H9 (cell line): ENCODE measurements around the gene DDX25. TPM values are rescaled to one million over a fixed set of nuclear protein-coding genes. Genes with fewer than 3 reads are reported as not detected.

Experiments used
- DNase-seq: peaks from one replicate; pipeline ENCODE4 v3.0.0-alpha.2; 2017
- H2AFZ ChIP-seq: one replicate; pipeline ENCODE4 v1.6.1; 2013; ENCODE audit warnings: mild to moderate bottlenecking, low read length, control low read depth, moderate library complexity
- H2AK5ac ChIP-seq: 2 replicates; pipeline ENCODE4 v1.6.1; 2013; ENCODE audit warnings: low read length, control low read depth, mixed read lengths; ENCODE audit not compliant: insufficient read length
- H2BK120ac ChIP-seq: one replicate; pipeline ENCODE4 v1.6.1; 2013; ENCODE audit warnings: low read depth, mild to moderate bottlenecking, low read length, control low read depth, inconsistent platforms; ENCODE audit not compliant: poor library complexity, severe bottlenecking
- H2BK12ac ChIP-seq: 2 replicates; pipeline ENCODE4 v1.6.1; 2013; ENCODE audit warnings: low read length, control low read depth, mixed read lengths, low read depth; ENCODE audit not compliant: insufficient read length
- H2BK15ac ChIP-seq: 2 replicates; pipeline ENCODE4 v1.6.1; 2013; ENCODE audit warnings: low read depth, low read length, control low read depth
- H2BK20ac ChIP-seq: one replicate; pipeline ENCODE4 v1.6.1; 2013; ENCODE audit warnings: low read depth, mild to moderate bottlenecking, low read length, control low read depth, inconsistent platforms; ENCODE audit not compliant: poor library complexity, severe bottlenecking
- H2BK5ac ChIP-seq: 2 replicates; pipeline ENCODE4 v1.6.1; 2013; ENCODE audit warnings: low read length, control low read depth, mixed read lengths; ENCODE audit not compliant: insufficient read length
- H3K14ac ChIP-seq: 2 replicates; pipeline ENCODE4 v1.6.1; 2013; ENCODE audit warnings: low read length, control low read depth; ENCODE audit not compliant: insufficient read depth
- H3K18ac ChIP-seq: 2 replicates; pipeline ENCODE4 v1.6.1; 2013; ENCODE audit warnings: low read depth, mild to moderate bottlenecking, mixed read lengths, low read length, control low read depth; ENCODE audit not compliant: insufficient read length
- H3K23ac ChIP-seq: 2 replicates; pipeline ENCODE4 v1.6.1; 2013; ENCODE audit warnings: low read length, control low read depth, mixed read lengths, low read depth; ENCODE audit not compliant: insufficient read length
- H3K23me2 ChIP-seq: 2 replicates; pipeline ENCODE4 v1.6.1; 2013; ENCODE audit warnings: low read depth, mild to moderate bottlenecking, mixed read lengths, low read length, control low read depth; ENCODE audit not compliant: insufficient read length, poor library complexity, severe bottlenecking
- H3K27ac ChIP-seq: 2 replicates; pipeline ENCODE4 v1.5.1; 2013; ENCODE audit warnings: low read length, control low read depth, mixed read lengths, low read depth; ENCODE audit not compliant: insufficient read length
- H3K27me3 ChIP-seq: 2 replicates; pipeline ENCODE4 v1.6.1; 2013; ENCODE audit warnings: low read length, control low read depth, inconsistent platforms; ENCODE audit not compliant: insufficient read depth
- H3K4ac ChIP-seq: 2 replicates; pipeline ENCODE4 v1.6.1; 2013; ENCODE audit warnings: low read depth, mild to moderate bottlenecking, control low read depth, inconsistent platforms, low read length, moderate library complexity
- H3K4me1 ChIP-seq: 2 replicates; pipeline ENCODE4 v1.6.1; 2013; ENCODE audit warnings: low read length, control low read depth, inconsistent platforms; ENCODE audit not compliant: insufficient read depth
- H3K4me2 ChIP-seq: 2 replicates; pipeline ENCODE4 v1.6.1; 2013; ENCODE audit warnings: low read length, control low read depth, mixed read lengths; ENCODE audit not compliant: insufficient read length, insufficient read depth
- H3K56ac ChIP-seq: 2 replicates; pipeline ENCODE4 v1.6.1; 2013; ENCODE audit warnings: low read depth, mild to moderate bottlenecking, mixed read lengths, low read length, control low read depth; ENCODE audit not compliant: insufficient read length
- H3K79me1 ChIP-seq: 2 replicates; pipeline ENCODE4 v1.6.1; 2013; ENCODE audit warnings: low read depth, mild to moderate bottlenecking, moderate library complexity, low read length, control low read depth, inconsistent platforms; ENCODE audit not compliant: insufficient read depth, poor library complexity, severe bottlenecking
- H3K79me2 ChIP-seq: 2 replicates; pipeline ENCODE4 v1.6.1; 2013; ENCODE audit warnings: low read length, control low read depth, inconsistent platforms; ENCODE audit not compliant: insufficient read depth
- H3K9ac ChIP-seq: 2 replicates; pipeline ENCODE4 v1.6.1; 2013; ENCODE audit warnings: low read length, control low read depth, mixed read lengths; ENCODE audit not compliant: insufficient read length; ENCODE audit errors: extremely low read depth
- H3K9me3 ChIP-seq: one replicate; pipeline ENCODE4 v1.6.1; 2013; ENCODE audit warnings: low read depth, low read length, inconsistent platforms; ENCODE audit not compliant: control insufficient read depth
- H3T11ph ChIP-seq: one replicate; pipeline ENCODE4 v1.6.1; 2013; ENCODE audit warnings: mild to moderate bottlenecking, low read length, control low read depth, inconsistent platforms
- H4K20me1 ChIP-seq: one replicate; pipeline ENCODE4 v1.6.1; 2013; ENCODE audit not compliant: control insufficient read depth, insufficient read length, insufficient read depth
- H4K5ac ChIP-seq: 2 replicates; pipeline ENCODE4 v1.6.1; 2013; ENCODE audit warnings: low read depth, mild to moderate bottlenecking, mixed read lengths, low read length, control low read depth; ENCODE audit not compliant: insufficient read length
- H4K8ac ChIP-seq: replicated peaks from 2 replicates; pipeline ENCODE4 v1.6.1; 2013; ENCODE audit warnings: low read length, control low read depth, mixed read lengths, low read depth; ENCODE audit not compliant: insufficient read length
- H4K91ac ChIP-seq: 2 replicates; pipeline ENCODE4 v1.6.1; 2013; ENCODE audit warnings: low read depth, mild to moderate bottlenecking, moderate library complexity, mixed read lengths, low read length, control low read depth; ENCODE audit not compliant: insufficient read length
- H3K27ac Mint-ChIP-seq, 3 experiments: 2 replicates in 2 of 3; 3 replicates in 1 of 3; pipeline ENCODE4 v1.8.0; 2020 to 2021; ENCODE audit warnings: mixed read lengths in 3 of 3, mild to moderate bottlenecking in 1 of 3, moderate library complexity in 1 of 3
- H3K27me3 Mint-ChIP-seq: 2 replicates; pipeline ENCODE4 v1.8.0; 2021; ENCODE audit warnings: low read depth, mild to moderate bottlenecking, moderate library complexity, mixed read lengths
- H3K36me3 Mint-ChIP-seq, 3 experiments: 2 replicates in 2 of 3; 3 replicates in 1 of 3; pipeline ENCODE4 v1.8.0; 2020 to 2021; ENCODE audit warnings: low read depth in 3 of 3, mixed read lengths in 3 of 3; ENCODE audit not compliant: insufficient read depth in 1 of 3
- H3K4me1 Mint-ChIP-seq, 2 experiments: 2 replicates each; pipeline ENCODE4 v1.8.0; 2020; ENCODE audit warnings: mixed read lengths in 2 of 2
- H3K4me3 Mint-ChIP-seq, 2 experiments: 2 replicates in 1 of 2; 3 replicates in 1 of 2; pipeline ENCODE4 v1.8.0; 2020 to 2021; ENCODE audit warnings: mild to moderate bottlenecking in 2 of 2, mixed read lengths in 2 of 2, moderate library complexity in 1 of 2
- H3K9me3 Mint-ChIP-seq, 2 experiments: 2 replicates in 1 of 2; 3 replicates in 1 of 2; pipeline ENCODE4 v1.8.0; 2020; ENCODE audit warnings: mild to moderate bottlenecking in 2 of 2, mixed read lengths in 2 of 2, moderate library complexity in 1 of 2
- CTCF ChIP-seq: fragments of 200-600 bp; sonication (generic); conservative IDR thresholded peaks from 3 replicates; pipeline ENCODE4 v1.8.0; 2021; ENCODE audit warnings: antibody characterized with exemption, mild to moderate bottlenecking
- WGBS: extraction: QIAGEN DNeasy Blood & Tissue Kit; methylation state at CpG from one replicate; pipeline ENCODE4 v1.1.7; 2013; ENCODE audit warnings: missing lambda C conversion rate, low lambda C conversion rate, mixed read lengths; ENCODE audit not compliant: insufficient read length; ENCODE audit errors: extremely low coverage; 5-methylcytosine and 5-hydroxymethylcytosine counted together
- total RNA-seq: library from RNA; stranded (reverse); gene quantifications from 2 replicates; pipeline ENCODE4 v1.2.1, GENCODE V29; 2021

The DDX25 gene
- total RNA-seq, 1 experiment from 2014 or later = 6.9 TPM

GRCh38 chr11:125902277-125902926 is 1.9 kb upstream of the DDX25 start:
- Mint-ChIP-seq H3K9me3 (peaks cover 0 to 6% of the 10 kb centered on the region in 2 experiments; a peak in 1 of 5 replicates), H3K36me3 (peaks cover 12 to 32% (median 22%) of the 10 kb centered on the region in 3 experiments), H3K4me1 (peaks cover 10 to 16% of the 10 kb centered on the region in 2 experiments), H3K4me3 (peak overlapping the region; percentile 91 to 97), H3K27me3 (peaks cover 33% of the 10 kb centered on the region), H3K27ac (peak overlapping the region in 2 of 3 experiments; percentile 71 to 88; a peak in 2 of 7 replicates)
- Histone ChIP-seq H2BK15ac (no peak overlapping the region), H4K5ac (no peak overlapping the region), H2BK20ac (no peak overlapping the region), H3K4me1 (no peaks in the 10 kb centered on the region; the same call in none of the 2 replicates), H3K9me3 (no peaks in the 10 kb centered on the region), H3T11ph (no peak overlapping the region), H3K9ac (peak overlapping the region; percentile 58), H4K91ac (no peak overlapping the region), H3K27ac (no peak overlapping the region), H3K27me3 (peaks cover 9% of the 10 kb centered on the region; the same call in 1 of the 2 replicates), H3K14ac (no peak overlapping the region), H3K56ac (no peak overlapping the region), H3K23me2 (peaks cover 11% of the 10 kb centered on the region), H3K4me2 (peak overlapping the region; percentile 79), H2BK120ac (no peak overlapping the region), H2AFZ (no peak overlapping the region), H4K8ac (no peak overlapping the region), H2BK5ac (no peak overlapping the region), H4K20me1 (no peaks in the 10 kb centered on the region), H3K23ac (no peak overlapping the region), H3K18ac (no peak overlapping the region), H3K4ac (no peak overlapping the region), H2BK12ac (no peak overlapping the region), H3K79me2 (peaks cover 2% of the 10 kb centered on the region; the same call in 1 of the 2 replicates), H2AK5ac (no peak overlapping the region), H3K79me1 (no peaks in the 10 kb centered on the region)
- no CpG with 5 or more reads among the region's 20 CpGs for WGBS
- no peak for TF ChIP-seq CTCF
- no peak for DNase-seq
